Measurements from ENCODE around the gene MTHFD1L. TPM values are rescaled to one million over a fixed set of nuclear protein-coding genes. Genes with fewer than 3 reads are reported as not detected.

The MTHFD1L gene
- total RNA-seq, 4 donors from 2014 or later, result 4.3 to 23.1 (median 4.7) TPM

GRCh38 chr6:151148111-151148510, 282.6 kb downstream of the MTHFD1L start:
- Histone ChIP-seq H3K27me3 (no peaks in the 10 kb centered on the region), H3K27ac (no peak overlapping the region), H3K9me3 (no peaks in the 10 kb centered on the region), H3K36me3 (no peaks in the 10 kb centered on the region), H3K4me1 (no peaks in the 10 kb centered on the region), H3K4me3 (no peak overlapping the region)
- TF ChIP-seq CTCF (IDR thresholded peaks at IDR 0.05) (no peak), POLR2A (IDR thresholded peaks at IDR 0.05) (no peak)
- no peak for DNase-seq

DNA sequence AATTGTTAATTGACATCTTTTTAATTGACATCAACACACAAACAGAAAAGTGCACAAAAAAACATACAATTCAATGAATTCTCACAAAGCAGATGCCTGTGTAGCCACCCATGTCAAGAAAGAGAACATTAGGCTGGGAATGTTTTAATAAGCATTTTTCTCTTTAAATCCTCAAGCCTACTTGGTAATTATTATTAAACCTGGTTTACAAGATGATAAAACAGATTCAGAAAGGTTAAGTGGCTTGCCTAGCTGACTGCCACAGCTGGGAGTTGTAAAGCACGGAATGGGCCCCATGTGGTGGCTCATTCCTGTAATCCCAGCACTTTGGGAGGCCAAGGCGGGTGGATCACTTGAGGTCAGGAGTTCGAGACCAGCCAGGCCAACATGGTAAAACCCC, 284.3 kb downstream of the MTHFD1L start:
- H3K4me3 ChIP-seq, result no peak overlapping the region
- DNase-seq, result no peak
- no peaks in the 10 kb centered on the region for H3K4me1 ChIP-seq
- H3K9me3 ChIP-seq, result no peaks in the 10 kb centered on the region
- H3K27ac ChIP-seq, result no peak overlapping the region
- H3K27me3 ChIP-seq, result no peaks in the 10 kb centered on the region
- no peak for TF ChIP-seq CTCF (IDR thresholded peaks at IDR 0.05)
- TF ChIP-seq POLR2A (IDR thresholded peaks at IDR 0.05), result no peak
- no peaks in the 10 kb centered on the region for H3K36me3 ChIP-seq

Small RNAs within 50 kb of the gene (small RNA-seq; reads per million reads assigned to genes)
- 0 reads per million in 2 donors for gene RNU6-302P

Data from Peyer's patch (tissue), 4 donors.